GM23338 (cell line): Measurements from ENCODE around the gene OVOL3.

ENCODE experiments used
- CREB1 ChIP-seq: fragments of 250-450 bp; sonication (Bioruptor Pico); IDR thresholded peaks from 2 replicates; pipeline ENCODE4 v1.5.0; 2020; ENCODE audit warnings: low read depth, mild to moderate bottlenecking, moderate library complexity
- CTCF ChIP-seq, 2 experiments: fragments of 200-600 bp in 1 of 2; sonication (generic) in 1 of 2; conservative IDR thresholded peaks; 2 replicates each; pipeline versions ENCODE4 v1.5.1 to v1.6.1; 2016 to 2017; ENCODE audit warnings: antibody characterized with exemption in 2 of 2, low read depth in 2 of 2, mild to moderate bottlenecking in 2 of 2, moderate library complexity in 1 of 2
- EZH2 ChIP-seq: fragments of 200-600 bp; sonication (generic); IDR thresholded peaks from one replicate; pipeline ENCODE4 v1.8.0; 2017; ENCODE audit warnings: antibody characterized with exemption, mild to moderate bottlenecking, low read depth; ENCODE audit not compliant: unreplicated experiment
- POLR2AphosphoS5 ChIP-seq: IDR thresholded peaks from 2 replicates; pipeline ENCODE4 v1.6.1; 2016; ENCODE audit warnings: antibody characterized with exemption, low read depth
- REST ChIP-seq: IDR thresholded peaks from one replicate; pipeline ENCODE4 v1.6.1; 2018; ENCODE audit warnings: antibody characterized with exemption; ENCODE audit not compliant: unreplicated experiment

DNA sequence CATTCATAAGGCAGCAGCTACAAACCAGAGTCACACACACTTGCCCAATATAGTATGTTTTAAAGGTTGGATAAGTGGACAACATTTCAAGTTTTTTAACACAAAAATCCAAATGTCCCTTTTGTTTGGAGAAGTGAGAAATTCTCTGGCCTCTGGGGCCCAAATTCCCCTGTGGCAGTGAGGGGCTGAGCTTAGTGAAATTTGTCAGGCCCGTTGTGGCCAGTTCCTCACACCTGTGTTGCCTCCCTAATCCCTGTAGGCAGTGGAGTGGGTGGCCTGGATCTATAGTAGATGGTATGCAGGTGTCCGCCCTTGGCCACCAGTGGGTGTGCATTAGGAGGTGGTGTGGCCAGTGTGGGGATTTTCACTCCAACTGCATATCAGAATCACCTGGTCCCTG lies 49.6 kb upstream of the OVOL3 start:
- no peak for TF ChIP-seq EZH2
- no peak for TF ChIP-seq CTCF (conservative IDR thresholded peaks at IDR 0.05; ENCODE audit: low read depth in 2 of 2)
- TF ChIP-seq POLR2AphosphoS5: no peak
- TF ChIP-seq REST: no peak
- TF ChIP-seq CREB1: no peak
